Endothelial cell (in vitro differentiated cells): ENCODE data around the gene NLK. TPM values are rescaled to one million over a fixed set of nuclear protein-coding genes. Genes with fewer than 3 reads are reported as not detected.
A peak's percentile ranks its signal among the peaks of the same experiment; 100 is the strongest.

Experiments used
- DNase-seq: peaks from one replicate; pipeline ENCODE4 v3.0.0; 2021; ENCODE audit warnings: low spot score
- H3K27ac Mint-ChIP-seq: one replicate; pipeline ENCODE4 v1.8.0; 2021; ENCODE audit warnings: mixed read lengths, inconsistent platforms; ENCODE audit not compliant: unreplicated experiment
- H3K27me3 Mint-ChIP-seq: one replicate; pipeline ENCODE4 v1.8.0; 2021; ENCODE audit warnings: mild to moderate bottlenecking, moderate library complexity, mixed read lengths, inconsistent platforms; ENCODE audit not compliant: unreplicated experiment
- H3K36me3 Mint-ChIP-seq: one replicate; pipeline ENCODE4 v1.8.0; 2021; ENCODE audit warnings: mild to moderate bottlenecking, low read depth, mixed read lengths, inconsistent platforms; ENCODE audit not compliant: unreplicated experiment
- H3K4me1 Mint-ChIP-seq: one replicate; pipeline ENCODE4 v1.8.0; 2021; ENCODE audit warnings: mild to moderate bottlenecking, mixed read lengths, inconsistent platforms; ENCODE audit not compliant: unreplicated experiment
- H3K4me3 Mint-ChIP-seq: one replicate; pipeline ENCODE4 v1.8.0; 2021; ENCODE audit warnings: mild to moderate bottlenecking, mixed read lengths, inconsistent platforms; ENCODE audit not compliant: unreplicated experiment
- H3K9me3 Mint-ChIP-seq: one replicate; pipeline ENCODE4 v1.8.0; 2021; ENCODE audit warnings: mixed read lengths, inconsistent platforms; ENCODE audit not compliant: unreplicated experiment
- CTCF ChIP-seq: fragments of 200-600 bp; sonication (generic); IDR thresholded peaks from one replicate; pipeline ENCODE4 v1.5.0; 2021; ENCODE audit warnings: antibody characterized with exemption; ENCODE audit not compliant: unreplicated experiment
- total RNA-seq: library from RNA; stranded (reverse); fragmentation: NEBNext Ultra II Directional; extraction: Animal tissue kit (Norgen Biotek cat#: 25700); gene quantifications from one replicate; pipeline ENCODE4 v1.2.1, GENCODE V29; 2021; ENCODE audit not compliant: unreplicated experiment

The NLK gene
- total RNA-seq, 1 donor from 2014 or later, result 53.7 TPM

- Mint-ChIP-seq H3K27ac (no peak overlapping the region), H3K27me3 (no peaks in the 10 kb centered on the region)
- TF ChIP-seq CTCF, result no peak
These were observed 13.2 kb downstream of the NLK start for GRCh38 chr17:28055546-28056275.

GRCh38 chr17:28056276-28056620, 13.8 kb downstream of the NLK start:
- no peaks in the 10 kb centered on the region for H3K27me3 Mint-ChIP-seq
- H3K27ac Mint-ChIP-seq, result no peak overlapping the region
- TF ChIP-seq CTCF, result no peak
- H3K4me1 Mint-ChIP-seq, result peaks cover 17% of the 10 kb centered on the region
- no peak overlapping the region for H3K4me3 Mint-ChIP-seq
- no peak for DNase-seq
- H3K36me3 Mint-ChIP-seq, result no peaks in the 10 kb centered on the region
- H3K9me3 Mint-ChIP-seq, result no peaks in the 10 kb centered on the region

More at GRCh38 chr17:28055546-28056275, 13.2 kb downstream of the NLK start:
- DNase-seq, result no peak
- peaks cover 17% of the 10 kb centered on the region for H3K4me1 Mint-ChIP-seq
- no peaks in the 10 kb centered on the region for H3K36me3 Mint-ChIP-seq
- H3K4me3 Mint-ChIP-seq, result no peak overlapping the region
- no peaks in the 10 kb centered on the region for H3K9me3 Mint-ChIP-seq

GRCh38 chr17:28057731-28058246, 15.3 kb downstream of the NLK start:
- H3K27ac Mint-ChIP-seq, result no peak overlapping the region
- H3K36me3 Mint-ChIP-seq, result no peaks in the 10 kb centered on the region
- peaks cover 14% of the 10 kb centered on the region for H3K4me1 Mint-ChIP-seq
- H3K4me3 Mint-ChIP-seq, result no peak overlapping the region
- H3K9me3 Mint-ChIP-seq, result no peaks in the 10 kb centered on the region
- H3K27me3 Mint-ChIP-seq, result no peaks in the 10 kb centered on the region
- no peak for TF ChIP-seq CTCF
- DNase-seq, result no peak

GRCh38 chr17:28059675-28060074, 17.2 kb downstream of the NLK start:
- no peak for DNase-seq
- Mint-ChIP-seq H3K27me3 (no peaks in the 10 kb centered on the region), H3K4me1 (peaks cover 15% of the 10 kb centered on the region), H3K9me3 (no peaks in the 10 kb centered on the region), H3K27ac (no peak overlapping the region), H3K4me3 (no peak overlapping the region), H3K36me3 (no peaks in the 10 kb centered on the region)
- TF ChIP-seq CTCF, result no peak

DNA sequence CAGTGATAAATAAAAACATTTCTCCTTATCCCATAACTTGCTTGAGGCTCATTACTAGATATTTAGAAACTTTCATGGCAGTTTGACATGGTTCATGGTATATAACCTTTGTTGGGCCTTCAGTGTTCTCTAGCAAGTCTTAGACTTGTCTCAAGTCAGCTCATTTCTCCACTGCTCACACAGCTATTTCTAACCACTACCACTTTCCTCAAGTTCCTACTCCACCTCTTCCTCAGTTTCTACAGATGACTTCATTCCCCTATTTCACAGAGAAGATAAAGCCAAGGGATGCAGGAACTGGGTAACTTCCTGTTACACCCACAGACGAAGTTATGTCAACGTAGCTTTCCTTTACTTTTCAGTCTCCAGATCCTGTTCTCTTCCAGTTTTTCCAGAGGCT, 23.2 kb downstream of the NLK start:
- no peak for TF ChIP-seq CTCF
- peak overlapping the region; percentile 0 for H3K4me3 Mint-ChIP-seq
- no peaks in the 10 kb centered on the region for H3K9me3 Mint-ChIP-seq
- H3K36me3 Mint-ChIP-seq, result no peaks in the 10 kb centered on the region
- DNase-seq, result no peak
- peak overlapping the region; percentile 89 for H3K27ac Mint-ChIP-seq
- peaks cover 27% of the 10 kb centered on the region for H3K4me1 Mint-ChIP-seq
- peaks cover 3% of the 10 kb centered on the region for H3K27me3 Mint-ChIP-seq
